ENCODE data around the gene DLGAP4. TPM values are rescaled to one million over a fixed set of nuclear protein-coding genes. Genes with fewer than 3 reads are reported as not detected.

Gene DLGAP4
- total and polyA plus RNA-seq, 9 of the 15 experiments (the other 6 are each of a cell fraction or from before 2014, with no cell fraction given) = 0.31 to 34.1 (median 4.5) TPM

- no peak for TF ChIP-seq HMG20B (CRISPR knock-in tag; IDR thresholded peaks at IDR 0.05)
- peak; percentile 58; the same call in 1 of the 2 replicates for TF ChIP-seq ZNF175 (CRISPR knock-in tag; IDR thresholded peaks at IDR 0.05; ENCODE audit: low read depth)
- TF ChIP-seq TARDBP (IDR thresholded peaks at IDR 0.05) = no peak
- TF ChIP-seq DPF2 (IDR thresholded peaks at IDR 0.05) = no peak; the same call in none of the 2 replicates
- no peak for TF ChIP-seq ZNF764 (CRISPR knock-in tag; IDR thresholded peaks at IDR 0.05; ENCODE audit: low read depth)
- TF ChIP-seq JUN (IDR thresholded peaks at IDR 0.05; ENCODE audit: borderline replicate concordance, low read depth, low read length) = no peak
- TF ChIP-seq JUN (CRISPR knock-in tag; IDR thresholded peaks at IDR 0.05; ENCODE audit: borderline replicate concordance) = peak; percentile 90
- no peak for TF ChIP-seq MTF1 (CRISPR knock-in tag; IDR thresholded peaks at IDR 0.05; ENCODE audit: borderline replicate concordance)
- TF ChIP-seq POLR2AphosphoS2 (IDR thresholded peaks at IDR 0.05; ENCODE audit: low read length) = no peak
- TF ChIP-seq RBBP5 (IDR thresholded peaks at IDR 0.05; ENCODE audit: borderline replicate concordance, insufficient read depth, low read length, poor library complexity, severe bottlenecking) = peak; percentile 43
These were observed 154.8 kb downstream of the DLGAP4 start (continued) for GRCh38 chr20:36460648-36461599.

Measured in K562 (cell line).